ENCODE results near the gene ZNF438. TPM values are rescaled to one million over a fixed set of nuclear protein-coding genes. Genes with fewer than 3 reads are reported as not detected.
A peak's percentile ranks its signal among the peaks of the same experiment; 100 is the strongest.

Gene ZNF438
- total and polyA plus RNA-seq, 2 of the 13 experiments (the other 11 are each of a cell fraction or from before 2014, with no cell fraction given), result 0.75 to 0.83 TPM

- TF ChIP-seq TFDP2 (CRISPR knock-in tag; IDR thresholded peaks at IDR 0.05), result peak; percentile 72
- TF ChIP-seq SRY (CRISPR knock-in tag; IDR thresholded peaks at IDR 0.05), result no peak
- no peak for TF ChIP-seq RELA (CRISPR knock-in tag; IDR thresholded peaks at IDR 0.05)
- TF ChIP-seq ZNF556 (CRISPR knock-in tag; IDR thresholded peaks at IDR 0.05; ENCODE audit: borderline replicate concordance), result peak; percentile 26; the same call in 1 of the 2 replicates
- TF ChIP-seq ZNF660 (CRISPR knock-in tag; IDR thresholded peaks at IDR 0.05; ENCODE audit: borderline replicate concordance, low read depth), result no peak
- peak; percentile 32; the same call in 1 of the 2 replicates for TF ChIP-seq ZNF441 (CRISPR knock-in tag; IDR thresholded peaks at IDR 0.05; ENCODE audit: borderline replicate concordance)
- no peak for TF ChIP-seq SMAD9 (CRISPR knock-in tag; IDR thresholded peaks at IDR 0.05)
- no peak for TF ChIP-seq NAIF1 (CRISPR knock-in tag; IDR thresholded peaks at IDR 0.05; ENCODE audit: borderline replicate concordance)
- peak; percentile 14; the same call in 1 of the 2 replicates for TF ChIP-seq ZNF792 (CRISPR knock-in tag; IDR thresholded peaks at IDR 0.05)
- TF ChIP-seq MED1 (CRISPR knock-in tag; IDR thresholded peaks at IDR 0.05), result no peak; the same call in 1 of the 2 replicates
- peak; percentile 67; the same call in 1 of the 2 replicates for TF ChIP-seq ZNF816 (CRISPR knock-in tag; IDR thresholded peaks at IDR 0.05; ENCODE audit: borderline replicate concordance)
- TF ChIP-seq ATM (IDR thresholded peaks at IDR 0.05; ENCODE audit: borderline replicate concordance), result no peak
- no peak for TF ChIP-seq POLR2AphosphoS2 (IDR thresholded peaks at IDR 0.05; ENCODE audit: low read depth, low read length)
- TF ChIP-seq STAG1 (CRISPR knock-in tag; IDR thresholded peaks at IDR 0.05), result peak; percentile 59
- no peak for TF ChIP-seq ZNF484 (CRISPR knock-in tag; IDR thresholded peaks at IDR 0.05; ENCODE audit: borderline replicate concordance, low read depth)
- no peak for TF ChIP-seq TCF12 (IDR thresholded peaks at IDR 0.05)
- no peak for TF ChIP-seq TCF12 (CRISPR knock-in tag; IDR thresholded peaks at IDR 0.05)
- TF ChIP-seq ZNF329 (CRISPR knock-in tag; IDR thresholded peaks at IDR 0.05; ENCODE audit: low read depth), result no peak
- TF ChIP-seq HOXA3 (CRISPR knock-in tag; IDR thresholded peaks at IDR 0.05), result peak; percentile 85
- 0 out of 2 replicates have a peak, but pooled peaks have one; percentile 32 for TF ChIP-seq ZNF549 (CRISPR knock-in tag; IDR thresholded peaks at IDR 0.05)
- TF ChIP-seq HNRNPH1 (optimal IDR thresholded peaks at IDR 0.05; ENCODE audit: low read depth, low read length), result no peak
- peak; percentile 23; the same call in 1 of the 2 replicates for TF ChIP-seq TFAP4 (IDR thresholded peaks at IDR 0.05; ENCODE audit: borderline replicate concordance, low read depth)
- no peak for TF ChIP-seq MAF1 (CRISPR knock-in tag; IDR thresholded peaks at IDR 0.05; ENCODE audit: borderline replicate concordance)
- peak; percentile 84 for TF ChIP-seq CTCF (CRISPR knock-in tag; IDR thresholded peaks at IDR 0.05)
- TF ChIP-seq ZGPAT (CRISPR knock-in tag; IDR thresholded peaks at IDR 0.05), result no peak
- no peak for TF ChIP-seq TAF1 (CRISPR knock-in tag; IDR thresholded peaks at IDR 0.05)
- peak; percentile 82 for TF ChIP-seq PHF8 (CRISPR knock-in tag; IDR thresholded peaks at IDR 0.05)
Observed at GRCh38 chr10:31031558-31032257, at the start of gene ZNF438 (continued).

Data from HepG2 (cell line).